GM21526 (cell line): ENCODE measurements around the gene HAS3.

Source experiments
- ATAC-seq: cut with Tn5 transposase; IDR thresholded peaks from one replicate; pipeline ENCODE4 v1.9.1; 2021; ENCODE audit warnings: moderate library complexity; ENCODE audit not compliant: unreplicated experiment, low FRiP score

Gene HAS3

GRCh38 chr16:69088684-69089083 lies 16.8 kb upstream of the HAS3 start:
- no peak for ATAC-seq

GRCh38 chr16:69089091-69089910 lies 16.2 kb upstream of the HAS3 start:
- no peak for ATAC-seq

- ATAC-seq: no peak
These were observed 11.5 kb upstream of the HAS3 start for GRCh38 chr16:69093974-69094373.

DNA sequence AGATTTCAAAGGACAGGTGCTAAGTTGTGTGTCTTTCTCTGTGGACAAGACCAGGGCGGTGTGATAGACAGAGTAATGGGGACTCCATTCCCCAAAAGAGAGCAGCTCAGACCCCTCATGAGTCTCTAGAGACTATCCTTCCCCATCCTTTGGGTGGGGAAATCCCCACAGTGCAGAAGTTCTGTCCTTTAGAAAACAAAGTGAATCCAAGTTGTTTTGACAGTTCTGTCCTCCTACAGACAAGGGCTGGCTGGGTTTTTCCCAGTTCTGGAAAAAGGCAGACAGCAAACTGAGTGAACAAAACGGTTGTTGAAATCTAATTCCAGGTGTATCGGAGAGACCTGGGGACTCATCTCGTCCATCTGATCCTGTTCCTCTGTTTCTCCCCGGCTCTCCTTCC lies 11.0 kb upstream of the HAS3 start:
- ATAC-seq: no peak

GRCh38 chr16:69095193-69095592 lies 10.3 kb upstream of the HAS3 start:
- ATAC-seq: no peak

- ATAC-seq: no peak
These were observed 5.3 kb upstream of the HAS3 start for GRCh38 chr16:69100071-69100691.

DNA sequence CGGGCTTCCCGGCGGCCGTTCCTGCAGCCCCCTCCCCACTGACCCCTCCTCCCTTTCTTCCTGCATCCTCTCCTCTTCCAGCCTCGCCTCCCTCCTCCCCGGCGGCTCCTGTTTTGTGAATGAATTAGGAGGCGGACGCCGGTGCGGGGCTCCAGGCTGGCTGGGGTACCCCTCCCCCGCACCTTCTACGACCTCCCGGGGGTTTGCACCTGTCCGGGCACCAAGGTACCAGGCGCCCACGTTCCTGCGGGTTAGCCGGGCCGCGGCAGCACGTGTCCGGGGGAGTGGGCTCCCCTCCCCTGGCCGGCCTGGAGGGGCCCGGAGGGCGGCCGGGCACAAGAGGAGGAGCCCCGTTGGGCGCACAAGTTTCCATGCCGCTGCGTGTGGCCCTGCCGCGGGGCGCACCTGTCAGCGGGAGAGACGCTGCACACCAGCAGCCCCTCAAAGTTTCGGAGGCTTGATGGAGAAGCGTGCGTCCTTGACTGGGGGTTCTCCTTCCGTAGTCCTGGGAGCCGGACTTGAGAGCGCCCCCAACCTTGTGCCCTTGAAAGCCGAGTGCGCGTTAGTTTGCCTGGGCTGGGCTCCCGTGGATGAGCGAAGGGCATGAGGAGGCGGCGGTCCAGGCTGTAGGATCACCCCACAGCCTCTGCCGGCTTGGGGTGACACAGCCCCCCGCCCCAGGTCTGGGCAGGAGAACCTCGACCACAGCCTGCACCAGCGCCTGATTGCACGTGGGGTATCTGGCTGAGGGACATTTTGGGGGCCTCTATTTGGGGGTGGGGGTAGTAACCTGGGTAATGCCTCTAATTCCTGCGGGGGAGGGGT lies 1.2 kb downstream of the HAS3 start:
- ATAC-seq: no peak

DNA sequence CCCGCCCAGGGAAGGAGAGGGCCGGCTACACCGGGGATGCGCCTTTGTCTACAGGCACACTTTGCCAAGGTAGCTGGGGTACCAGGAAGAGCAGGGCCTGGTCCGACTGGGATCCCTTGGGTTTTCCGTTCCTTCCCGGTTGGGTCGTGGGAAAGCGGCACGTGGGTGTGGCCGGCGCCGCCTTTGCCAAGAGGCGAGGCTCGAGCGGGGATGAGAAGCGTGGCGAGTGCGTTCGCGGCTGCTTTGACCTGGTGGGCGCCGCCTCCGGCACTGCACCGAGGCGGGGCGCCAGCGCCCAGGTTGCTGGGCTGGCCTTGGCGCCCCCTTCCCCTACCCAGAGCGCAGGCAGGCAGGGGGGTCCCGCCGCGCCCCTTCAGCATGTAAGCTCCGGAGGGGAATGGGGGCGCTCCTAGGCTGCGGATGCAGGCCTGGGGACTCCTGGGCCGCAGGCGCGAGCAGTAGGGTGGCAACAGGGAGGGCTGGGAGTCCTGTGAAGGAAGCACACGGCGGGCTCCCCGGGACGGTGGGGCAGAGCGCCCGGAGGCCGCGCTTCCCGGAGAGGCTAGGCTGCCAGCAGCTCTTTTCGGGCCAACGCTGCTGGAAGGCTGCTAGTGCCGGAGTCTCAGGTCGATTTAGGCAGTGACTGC lies 2.0 kb downstream of the HAS3 start:
- no peak for ATAC-seq

DNA sequence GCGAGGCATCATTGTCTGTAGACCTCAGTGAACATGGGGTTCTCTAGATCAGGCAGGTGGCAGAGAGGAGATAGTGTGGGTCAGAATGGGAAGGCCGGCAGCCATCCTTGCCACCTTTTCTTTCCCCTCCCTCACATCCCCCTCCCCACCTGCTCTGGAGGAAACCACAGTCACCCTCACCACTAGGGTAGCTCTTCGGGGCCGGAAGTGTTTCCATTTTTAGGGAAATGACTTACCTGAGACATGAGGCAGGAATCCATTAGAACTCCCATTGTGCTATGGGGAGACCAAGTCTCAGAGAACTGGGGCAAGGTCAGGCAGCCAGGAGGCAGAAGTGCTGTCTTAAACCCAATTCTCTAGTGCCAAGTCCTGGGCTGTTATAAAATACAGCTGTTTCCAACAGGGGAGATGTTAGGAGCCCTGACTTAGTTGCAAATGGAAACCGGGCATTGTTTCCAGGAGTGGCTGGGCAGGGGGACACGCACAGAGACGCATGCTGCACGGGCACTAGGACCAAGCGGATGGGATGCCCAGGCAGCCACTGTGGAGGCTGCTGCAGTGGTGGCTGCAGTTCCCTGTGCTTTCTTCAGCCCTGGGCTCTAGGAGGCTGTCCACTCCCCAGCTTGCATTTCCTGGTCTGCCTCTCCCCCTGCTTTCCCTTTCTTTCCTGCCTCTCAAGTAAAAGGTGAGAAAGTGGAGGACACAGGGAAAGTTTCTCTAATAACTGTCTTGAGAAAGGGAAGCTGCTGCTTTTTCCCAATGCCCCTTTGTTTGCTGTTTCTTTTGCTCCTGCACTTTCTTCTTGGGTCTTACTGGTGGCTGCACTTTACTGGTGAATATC lies 2.8 kb downstream of the HAS3 start:
- no peak for ATAC-seq

DNA sequence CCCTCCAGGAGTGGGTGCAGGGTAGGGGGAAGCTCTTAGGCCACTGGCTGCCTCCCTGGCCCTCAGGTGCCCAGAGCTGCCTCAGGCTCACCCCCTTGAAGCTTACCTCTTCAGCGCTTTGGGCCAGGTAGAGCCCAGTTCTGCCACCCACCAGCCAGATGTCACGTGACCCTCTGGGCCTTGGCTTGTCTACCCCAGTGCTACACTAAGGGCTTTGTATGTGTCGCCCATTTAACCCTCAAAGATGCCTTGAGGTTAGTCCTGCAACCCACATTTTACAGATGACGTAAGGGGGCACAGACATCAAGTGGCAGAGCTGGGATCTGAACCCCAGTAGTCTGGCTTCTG lies 3.4 kb downstream of the HAS3 start:
- ATAC-seq: no peak

GRCh38 chr16:69109486-69110270 lies 4.2 kb downstream of the HAS3 start:
- no peak for ATAC-seq

DNA sequence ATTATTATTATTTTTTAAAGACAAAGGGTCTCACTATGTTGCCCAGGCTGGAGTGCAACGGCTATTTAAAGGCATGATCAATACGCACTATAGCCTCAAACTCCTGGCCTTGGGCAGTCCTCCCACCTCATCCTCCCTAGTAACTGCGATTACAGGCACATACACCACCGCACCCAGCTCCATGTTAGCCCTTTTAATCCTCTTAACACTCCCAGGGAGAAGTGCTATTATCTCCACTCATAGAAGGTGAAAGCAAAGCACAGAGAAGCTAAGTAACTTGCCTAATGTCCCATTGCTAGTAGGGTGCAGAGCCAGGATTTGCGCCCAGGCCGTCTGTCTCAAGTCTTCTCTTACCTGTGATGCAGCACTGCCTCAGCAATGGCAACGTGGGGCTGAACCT lies 5.0 kb downstream of the HAS3 start:
- no peak for ATAC-seq

DNA sequence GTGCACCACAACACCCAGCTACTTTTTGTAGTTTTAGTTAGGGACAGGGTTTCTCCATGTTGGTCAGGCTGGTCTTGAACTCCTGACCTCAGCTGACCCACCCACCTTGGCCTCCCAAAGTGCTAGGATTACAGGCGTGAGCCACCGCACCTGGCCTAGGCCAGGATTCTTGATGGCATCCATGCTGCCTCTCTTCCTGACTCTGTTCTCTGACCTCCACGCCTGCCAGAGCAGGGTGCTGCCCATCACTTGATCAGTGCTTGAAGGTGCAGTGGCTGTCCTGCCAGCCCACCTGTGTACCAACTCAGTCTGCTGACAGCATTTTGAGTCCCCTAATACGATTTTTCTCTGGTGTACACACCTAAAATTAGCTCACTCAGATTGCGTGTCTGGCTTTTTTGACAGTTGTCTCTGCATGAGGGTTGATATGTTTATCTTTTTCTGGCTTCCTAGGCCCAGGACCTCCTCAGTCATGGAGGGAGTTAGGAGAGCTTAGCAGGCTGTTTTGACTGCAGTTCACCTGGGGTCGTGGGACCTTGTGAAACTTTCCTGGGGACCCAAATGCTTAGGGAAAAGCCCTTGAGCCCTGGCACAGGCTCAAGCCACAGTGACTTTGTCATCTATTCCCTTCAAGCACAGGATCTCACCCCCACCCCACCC lies 5.9 kb downstream of the HAS3 start:
- ATAC-seq: no peak

GRCh38 chr16:69111876-69112230 lies 6.4 kb downstream of the HAS3 start:
- ATAC-seq: no peak

GRCh38 chr16:69112285-69113129 lies 7.1 kb downstream of the HAS3 start:
- ATAC-seq: no peak

GRCh38 chr16:69113216-69113615 lies 7.8 kb downstream of the HAS3 start:
- ATAC-seq: no peak

DNA sequence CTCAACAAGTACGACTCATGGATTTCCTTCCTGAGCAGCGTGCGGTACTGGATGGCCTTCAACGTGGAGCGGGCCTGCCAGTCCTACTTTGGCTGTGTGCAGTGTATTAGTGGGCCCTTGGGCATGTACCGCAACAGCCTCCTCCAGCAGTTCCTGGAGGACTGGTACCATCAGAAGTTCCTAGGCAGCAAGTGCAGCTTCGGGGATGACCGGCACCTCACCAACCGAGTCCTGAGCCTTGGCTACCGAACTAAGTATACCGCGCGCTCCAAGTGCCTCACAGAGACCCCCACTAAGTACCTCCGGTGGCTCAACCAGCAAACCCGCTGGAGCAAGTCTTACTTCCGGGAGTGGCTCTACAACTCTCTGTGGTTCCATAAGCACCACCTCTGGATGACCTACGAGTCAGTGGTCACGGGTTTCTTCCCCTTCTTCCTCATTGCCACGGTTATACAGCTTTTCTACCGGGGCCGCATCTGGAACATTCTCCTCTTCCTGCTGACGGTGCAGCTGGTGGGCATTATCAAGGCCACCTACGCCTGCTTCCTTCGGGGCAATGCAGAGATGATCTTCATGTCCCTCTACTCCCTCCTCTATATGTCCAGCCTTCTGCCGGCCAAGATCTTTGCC lies 9.0 kb downstream of the HAS3 start:
- ATAC-seq: no peak

DNA sequence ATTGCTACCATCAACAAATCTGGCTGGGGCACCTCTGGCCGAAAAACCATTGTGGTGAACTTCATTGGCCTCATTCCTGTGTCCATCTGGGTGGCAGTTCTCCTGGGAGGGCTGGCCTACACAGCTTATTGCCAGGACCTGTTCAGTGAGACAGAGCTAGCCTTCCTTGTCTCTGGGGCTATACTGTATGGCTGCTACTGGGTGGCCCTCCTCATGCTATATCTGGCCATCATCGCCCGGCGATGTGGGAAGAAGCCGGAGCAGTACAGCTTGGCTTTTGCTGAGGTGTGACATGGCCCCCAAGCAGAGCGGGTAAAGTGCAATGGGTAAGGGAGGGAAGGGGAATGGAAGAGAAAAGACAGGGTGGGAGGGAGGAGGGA lies 9.5 kb downstream of the HAS3 start:
- no peak for ATAC-seq
